AG04450 (cell line): Measurements from ENCODE around the gene GLYATL3. TPM values are rescaled to one million over a fixed set of nuclear protein-coding genes. Genes with fewer than 3 reads are reported as not detected.
"Not testable (repeated sequence)": the region's sequence is repeated elsewhere in the genome, so short reads cannot be mapped to it uniquely, and the experiment has no call there.

Experiments used
- CTCF ChIA-PET: fragments of 300-600, 350-600 bp; formaldehyde crosslinking; extraction: SDS; loops from one replicate; lab custom pipeline; 2022; ENCODE audit warnings: antibody characterized with exemption, inconsistent platforms; lab: Charles Lee
- POLR2A ChIA-PET: fragments of 350-600 bp; formaldehyde crosslinking; extraction: SDS; loops from one replicate; lab custom pipeline; 2021; ENCODE audit warnings: antibody characterized with exemption, inconsistent platforms; lab: Yijun Ruan, JAX
- DNase-seq: peaks from one replicate; pipeline ENCODE4 v3.0.0-alpha.2; 2011; ENCODE audit warnings: low read depth, low spot score
- H3K27ac ChIP-seq: one replicate; pipeline ENCODE4 v1.5.1; 2012; ENCODE audit warnings: low read depth, low read length, control low read depth
- H3K27me3 ChIP-seq: one replicate; pipeline ENCODE4 v1.6.0; 2012; ENCODE audit warnings: low read length; ENCODE audit not compliant: control insufficient read depth, insufficient read depth
- H3K4me3 ChIP-seq: 2 replicates; pipeline ENCODE4 v1.5.1; 2011; ENCODE audit warnings: mild to moderate bottlenecking, low read depth, low read length, control low read depth
- H3K9me3 ChIP-seq: 2 replicates; pipeline ENCODE4 v1.5.1; 2012; ENCODE audit warnings: low read length; ENCODE audit not compliant: control insufficient read depth, insufficient read depth
- CTCF ChIP-seq: IDR thresholded peaks from 2 replicates; pipeline ENCODE4 v1.5.1; 2011; ENCODE audit warnings: low read depth, low read length, control low read depth, inconsistent platforms
- polyA plus RNA-seq: library from polyadenylated mRNA; depleted of rRNA; stranded (reverse); fragments of >200 nt; gene quantifications from 2 replicates; pipeline ENCODE4 v1.2.3, GENCODE V29; 2011

Gene GLYATL3
- polyA plus RNA-seq, 1 experiment = not detected

DNA sequence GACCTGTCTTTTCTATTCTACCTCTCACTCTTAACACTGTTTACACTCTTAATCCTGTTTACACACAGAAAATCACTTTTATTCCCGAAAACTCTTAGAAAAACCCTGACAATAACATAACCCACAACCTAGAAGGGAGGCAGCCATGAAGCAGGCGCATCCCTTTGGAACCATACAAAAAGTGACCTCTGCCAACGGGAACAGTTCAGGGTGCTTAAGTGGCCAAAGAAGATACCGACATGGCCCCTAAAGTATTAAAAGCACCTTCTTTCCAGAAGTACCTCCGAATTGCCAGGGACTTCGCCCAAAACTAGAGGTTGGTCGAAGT lies 37.2 kb upstream of the GLYATL3 start:
- TF ChIP-seq CTCF = no peak
- Histone ChIP-seq H3K9me3 (no peaks in the 10 kb centered on the region), H3K27ac (peak overlapping the region; percentile 65), H3K27me3 (no peaks in the 10 kb centered on the region), H3K4me3 (peak overlapping the region; percentile 94)
- POLR2A ChIA-PET = no interaction called here
- DNase-seq = no peak
- CTCF ChIA-PET = interaction anchor here (1.6 kb wide), 2 partner anchors 9 to 52 kb away, joined by 6 to 7 read pairs; no protein-coding TSS in a partner anchor

DNA sequence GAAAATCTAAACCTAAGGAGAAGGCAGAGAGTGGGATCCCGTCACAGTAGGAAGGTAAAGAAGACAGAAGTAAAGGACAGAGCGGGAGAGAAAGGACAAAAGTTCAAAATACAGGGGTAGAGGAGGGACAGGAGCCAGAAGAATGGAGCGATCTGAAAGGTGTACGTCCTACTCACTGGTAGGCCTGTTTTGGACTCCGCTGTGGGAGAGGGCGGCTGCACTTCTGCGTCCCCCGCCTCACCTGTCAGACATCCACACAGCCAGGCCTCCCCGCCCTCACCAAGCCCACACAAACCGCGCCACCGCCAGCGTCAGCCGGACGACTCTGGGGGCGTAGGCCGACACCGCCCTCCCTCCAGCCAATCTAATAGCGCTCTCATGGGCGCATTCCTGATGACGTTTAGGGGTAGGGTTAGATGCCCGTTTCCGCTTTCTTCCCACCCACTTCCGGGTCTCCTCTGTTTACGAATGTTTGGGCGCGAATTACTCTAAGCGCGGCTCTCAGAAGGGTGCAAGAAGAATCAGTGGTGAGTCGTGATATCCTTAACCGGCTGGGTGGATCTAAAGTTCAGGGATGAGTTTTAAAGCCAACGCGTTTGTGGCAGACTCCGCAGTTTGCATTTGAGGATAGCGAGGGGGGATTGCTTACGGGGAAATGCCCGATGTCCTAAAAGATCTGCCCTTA lies 36.7 kb upstream of the GLYATL3 start, which contains the start of the genes CENPQ and MMUT:
Gene CENPQ (plus strand): TSS at position 444 of the 685 bp plus-strand sequence. CDS start 6,807 bp downstream, outside the sequence.
Gene MMUT (minus strand): TSS at position 327 of the 685 bp plus-strand sequence. CDS start 3,787 bp downstream, outside the sequence.
- Histone ChIP-seq H3K9me3 (no peaks in the 10 kb centered on the region), H3K4me3 (peak within 1 kb of the TSS; percentile 94), H3K27ac (peak within 1 kb of the TSS; percentile 65), H3K27me3 (no peaks in the 10 kb centered on the region)
- CTCF ChIA-PET = interaction anchor here (1.6 kb wide), 2 partner anchors 10 to 53 kb away, joined by 6 to 7 read pairs; no protein-coding TSS in a partner anchor
- POLR2A ChIA-PET = no interaction called here
- DNase-seq = peak; percentile 71
- TF ChIP-seq CTCF = no peak

- no peak for TF ChIP-seq CTCF
- peak overlapping the region; percentile 94 for H3K4me3 ChIP-seq
- no peaks in the 10 kb centered on the region for H3K27me3 ChIP-seq
- H3K27ac ChIP-seq = no peak overlapping the region
- POLR2A ChIA-PET = no interaction called here
- no peak for DNase-seq
- CTCF ChIA-PET = no interaction called here
- no peaks in the 10 kb centered on the region for H3K9me3 ChIP-seq
These were observed 36.1 kb upstream of the GLYATL3 start for GRCh38 chr6:49463612-49463967.

- ChIA-PET POLR2A (no interaction called here), CTCF (interaction anchor here (1.2 kb wide), 1 partner anchor 11 kb away, joined by 3 read pairs; no protein-coding TSS in a partner anchor)
- Histone ChIP-seq H3K9me3 (no peaks in the 10 kb centered on the region), H3K27me3 (no peaks in the 10 kb centered on the region), H3K27ac (no peak overlapping the region), H3K4me3 (no peak overlapping the region)
- TF ChIP-seq CTCF = no peak
- no peak for DNase-seq
These were observed 35.0 kb upstream of the GLYATL3 start for GRCh38 chr6:49464691-49465090.

- DNase-seq = no peak
- POLR2A ChIA-PET = no interaction called here
- no peak overlapping the region for H3K27ac ChIP-seq
- TF ChIP-seq CTCF = no peak
- H3K9me3 ChIP-seq = no peaks in the 10 kb centered on the region
- H3K4me3 ChIP-seq = no peak overlapping the region
- CTCF ChIA-PET = interaction anchor here (1.5 kb wide), 1 partner anchor 15 kb away, joined by 7 read pairs; no protein-coding TSS in a partner anchor
- no peaks in the 10 kb centered on the region for H3K27me3 ChIP-seq
These were observed 31.7 kb upstream of the GLYATL3 start for GRCh38 chr6:49468042-49468441.

- CTCF ChIA-PET, DNase-seq, H3K27me3 ChIP-seq, POLR2A ChIA-PET, H3K4me3 ChIP-seq, H3K27ac ChIP-seq, H3K9me3 ChIP-seq: not testable (repeated sequence)
These were observed 23.2 kb upstream of the GLYATL3 start for GRCh38 chr6:49476564-49476963.
